Measurements from ENCODE around the gene AUTS2. TPM values are rescaled to one million over a fixed set of nuclear protein-coding genes. Genes with fewer than 3 reads are reported as not detected.
A peak's percentile ranks its signal among the peaks of the same experiment; 100 is the strongest.
"Not testable (repeated sequence)": the region's sequence is repeated elsewhere in the genome, so short reads cannot be mapped to it uniquely, and the experiment has no call there.

The AUTS2 gene
- total RNA-seq, 1 donor from 2014 or later: 9.9 TPM

DNA sequence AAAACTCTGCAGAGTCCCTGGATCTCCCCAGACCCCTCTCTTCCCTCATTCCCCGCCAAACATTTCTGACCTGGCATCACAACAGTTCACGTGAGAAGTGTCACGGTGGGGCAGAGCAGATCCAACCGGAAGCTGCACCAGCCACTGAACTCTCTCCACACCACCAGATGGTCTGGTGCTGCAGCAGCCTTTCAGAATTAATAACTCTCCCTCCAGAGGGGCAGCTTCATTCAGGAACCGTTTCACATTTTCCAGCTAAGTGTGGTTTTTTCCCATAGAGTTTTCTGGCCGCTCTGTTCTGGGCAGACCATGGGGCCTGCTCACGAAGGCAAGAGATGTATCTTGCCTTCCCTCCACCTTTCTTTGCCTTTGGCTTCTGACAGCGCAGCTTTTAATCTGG lies 1047.0 kb downstream of the AUTS2 start:
- Histone ChIP-seq H3K36me3 (ENCODE audit: control insufficient read depth, insufficient read depth, low read length) (no peaks in the 10 kb centered on the region), H3K4me3 (ENCODE audit: low read depth, low read length) (no peak overlapping the region), H3K27me3 (ENCODE audit: control insufficient read depth, insufficient read depth, low read length) (no peaks in the 10 kb centered on the region)
- DNase-seq (ENCODE audit: low read depth): no peak
- TF ChIP-seq, protein P1, sequence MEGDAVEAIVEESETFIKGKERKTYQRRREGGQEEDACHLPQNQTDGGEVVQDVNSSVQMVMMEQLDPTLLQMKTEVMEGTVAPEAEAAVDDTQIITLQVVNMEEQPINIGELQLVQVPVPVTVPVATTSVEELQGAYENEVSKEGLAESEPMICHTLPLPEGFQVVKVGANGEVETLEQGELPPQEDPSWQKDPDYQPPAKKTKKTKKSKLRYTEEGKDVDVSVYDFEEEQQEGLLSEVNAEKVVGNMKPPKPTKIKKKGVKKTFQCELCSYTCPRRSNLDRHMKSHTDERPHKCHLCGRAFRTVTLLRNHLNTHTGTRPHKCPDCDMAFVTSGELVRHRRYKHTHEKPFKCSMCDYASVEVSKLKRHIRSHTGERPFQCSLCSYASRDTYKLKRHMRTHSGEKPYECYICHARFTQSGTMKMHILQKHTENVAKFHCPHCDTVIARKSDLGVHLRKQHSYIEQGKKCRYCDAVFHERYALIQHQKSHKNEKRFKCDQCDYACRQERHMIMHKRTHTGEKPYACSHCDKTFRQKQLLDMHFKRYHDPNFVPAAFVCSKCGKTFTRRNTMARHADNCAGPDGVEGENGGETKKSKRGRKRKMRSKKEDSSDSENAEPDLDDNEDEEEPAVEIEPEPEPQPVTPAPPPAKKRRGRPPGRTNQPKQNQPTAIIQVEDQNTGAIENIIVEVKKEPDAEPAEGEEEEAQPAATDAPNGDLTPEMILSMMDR (IDR thresholded peaks at IDR 0.05; ENCODE audit: insufficient read depth, low read length, poor library complexity, severe bottlenecking): no peak

DNA sequence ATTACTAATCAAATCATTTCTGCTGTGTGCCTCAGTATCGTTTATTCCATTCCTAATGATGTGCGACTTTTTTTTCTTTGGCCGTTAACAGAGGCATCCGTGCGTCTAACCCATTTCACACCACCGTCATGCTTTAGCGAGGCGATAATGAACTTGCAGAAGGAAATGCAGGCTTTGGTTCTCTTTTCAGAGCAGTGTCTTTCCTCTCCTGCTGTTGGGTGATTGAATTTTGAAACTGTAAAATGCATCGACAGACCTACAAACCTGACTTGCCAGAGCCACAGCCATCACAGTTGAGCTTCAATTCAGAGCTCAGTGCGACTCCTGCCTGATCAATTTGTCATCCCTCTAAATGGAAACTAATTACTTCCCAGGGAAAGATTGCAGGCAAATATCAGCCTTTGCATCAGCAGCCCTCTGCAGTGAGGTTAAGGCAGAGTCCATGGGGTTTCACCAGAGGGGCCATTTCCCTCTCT lies 1047.6 kb downstream of the AUTS2 start:
- TF ChIP-seq, protein P1 (IDR thresholded peaks at IDR 0.05; ENCODE audit: insufficient read depth, low read length, poor library complexity, severe bottlenecking): no peak
- H3K27me3 ChIP-seq (ENCODE audit: control insufficient read depth, insufficient read depth, low read length): no peaks in the 10 kb centered on the region
- H3K4me3 ChIP-seq (ENCODE audit: low read depth, low read length): no peak overlapping the region
- DNase-seq (ENCODE audit: low read depth): no peak
- H3K36me3 ChIP-seq (ENCODE audit: control insufficient read depth, insufficient read depth, low read length): no peaks in the 10 kb centered on the region

DNA sequence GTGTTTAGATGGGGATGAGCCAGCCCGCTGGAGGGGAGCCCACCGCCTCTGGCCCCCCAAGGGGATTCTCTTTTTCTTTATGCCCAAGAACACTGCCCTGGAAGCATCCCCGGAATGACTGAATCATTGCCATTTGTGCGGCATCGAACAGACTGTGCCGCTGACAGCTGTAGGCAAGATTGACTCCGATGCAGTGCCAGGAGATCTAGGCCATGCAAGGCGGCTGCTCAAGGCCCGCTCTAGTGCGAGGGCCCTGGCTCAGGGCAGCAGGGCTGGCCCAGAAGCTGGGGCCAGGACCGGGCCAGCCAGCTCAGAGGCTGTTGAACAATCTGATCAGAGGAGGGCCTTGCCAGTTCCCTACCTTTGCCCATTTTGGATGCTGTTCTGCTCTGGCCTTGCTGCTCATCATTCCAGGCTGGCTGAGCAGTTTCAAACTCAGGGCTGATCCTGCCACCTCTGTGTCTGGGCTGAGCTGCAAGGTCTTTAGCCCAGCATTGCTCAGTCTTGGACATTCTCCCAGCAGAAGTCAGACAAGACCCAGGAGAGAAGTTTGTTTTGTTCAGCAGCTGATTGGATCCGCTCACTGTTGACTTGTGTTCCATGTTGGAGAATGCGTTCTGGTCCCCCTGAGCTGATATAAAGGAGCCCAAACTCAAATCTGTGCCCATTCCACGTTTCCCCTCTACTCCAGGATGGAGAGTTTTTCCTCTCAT lies 1048.4 kb downstream of the AUTS2 start:
- no peak overlapping the region for H3K4me3 ChIP-seq (ENCODE audit: low read depth, low read length)
- no peaks in the 10 kb centered on the region for H3K36me3 ChIP-seq (ENCODE audit: control insufficient read depth, insufficient read depth, low read length)
- no peak for DNase-seq (ENCODE audit: low read depth)
- TF ChIP-seq, protein P1 (IDR thresholded peaks at IDR 0.05; ENCODE audit: insufficient read depth, low read length, poor library complexity, severe bottlenecking): no peak
- H3K27me3 ChIP-seq (ENCODE audit: control insufficient read depth, insufficient read depth, low read length): no peaks in the 10 kb centered on the region

DNA sequence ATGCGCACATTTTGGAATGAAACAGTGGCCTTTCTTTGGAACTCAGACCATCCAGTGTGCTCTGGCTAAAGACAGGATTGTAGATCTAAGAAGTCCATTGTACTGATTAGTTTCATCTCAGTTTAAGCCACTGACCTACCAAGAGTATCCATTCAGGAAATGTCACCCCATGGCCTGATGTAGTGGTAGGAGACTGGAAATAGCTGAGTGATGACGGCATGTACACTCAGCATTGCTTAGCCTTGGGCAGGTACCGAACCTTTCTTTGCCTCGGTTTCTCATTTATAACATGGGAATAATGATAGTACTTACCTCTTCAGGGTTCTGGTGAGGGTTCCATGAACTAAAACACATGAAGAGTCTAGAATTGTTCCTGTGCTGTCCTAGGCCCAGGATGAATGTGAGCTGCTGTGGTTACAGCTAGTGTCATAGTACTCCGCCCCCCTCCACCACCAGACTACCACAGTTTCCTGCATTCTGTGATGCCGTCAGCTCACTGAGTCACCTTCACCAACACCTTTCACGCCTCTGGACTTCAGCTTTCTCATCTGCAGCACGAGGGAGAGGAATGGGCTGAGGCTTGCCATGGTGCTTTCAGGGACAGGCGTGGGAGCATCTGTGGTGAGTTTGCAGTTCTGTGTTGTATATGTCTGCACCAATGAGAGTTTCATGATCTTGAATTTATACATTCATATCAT lies 1049.7 kb downstream of the AUTS2 start:
- no peak overlapping the region for H3K4me3 ChIP-seq (ENCODE audit: low read depth, low read length)
- DNase-seq (ENCODE audit: low read depth): peak; percentile 51
- H3K27me3 ChIP-seq (ENCODE audit: control insufficient read depth, insufficient read depth, low read length): no peaks in the 10 kb centered on the region
- H3K36me3 ChIP-seq (ENCODE audit: control insufficient read depth, insufficient read depth, low read length): no peaks in the 10 kb centered on the region
- TF ChIP-seq, protein P1 (IDR thresholded peaks at IDR 0.05; ENCODE audit: insufficient read depth, low read length, poor library complexity, severe bottlenecking): no peak

DNA sequence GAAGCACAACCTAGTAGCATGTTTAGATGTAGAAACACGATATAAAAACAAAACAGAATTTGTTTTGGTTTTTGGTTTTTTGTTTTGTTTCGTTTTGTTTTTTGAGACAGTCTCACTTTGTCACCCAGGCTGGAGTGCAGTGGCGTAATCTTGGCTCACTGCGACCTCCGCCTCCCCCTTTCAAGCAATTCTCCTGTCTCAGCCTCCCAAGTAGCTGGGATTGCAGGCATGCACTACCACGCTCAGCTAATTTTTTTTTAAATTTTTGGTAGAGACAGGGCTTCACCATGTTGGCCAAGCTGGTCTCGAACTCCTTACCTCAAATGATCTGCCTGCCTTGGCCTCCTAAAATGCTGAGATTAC lies 1050.2 kb downstream of the AUTS2 start:
- H3K36me3 ChIP-seq (ENCODE audit: control insufficient read depth, insufficient read depth, low read length); H3K4me3 ChIP-seq (ENCODE audit: low read depth, low read length); DNase-seq (ENCODE audit: low read depth); H3K27me3 ChIP-seq (ENCODE audit: control insufficient read depth, insufficient read depth, low read length): not testable (repeated sequence)

DNA sequence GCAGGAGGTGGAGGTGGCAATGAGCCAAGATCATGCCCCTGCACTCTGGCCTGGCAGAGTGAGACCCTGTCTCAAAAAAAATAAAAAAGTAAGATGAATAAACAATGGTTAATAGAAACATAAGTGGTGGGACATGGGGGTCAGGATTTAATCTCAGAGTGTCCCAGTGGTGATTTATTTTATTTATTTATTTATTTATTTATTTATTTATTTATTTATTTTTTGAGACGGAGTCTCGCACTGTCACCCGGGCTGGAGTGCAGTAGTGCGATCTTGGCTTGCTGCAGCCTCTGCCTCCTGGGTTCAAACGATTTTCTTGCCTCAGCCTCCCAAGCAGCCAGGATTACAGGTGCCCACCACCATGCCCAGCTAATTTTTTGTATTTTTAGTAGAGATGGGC lies 1051.0 kb downstream of the AUTS2 start:
- Histone ChIP-seq H3K4me3 (ENCODE audit: low read depth, low read length) (no peak overlapping the region), H3K36me3 (ENCODE audit: control insufficient read depth, insufficient read depth, low read length) (no peaks in the 10 kb centered on the region), H3K27me3 (ENCODE audit: control insufficient read depth, insufficient read depth, low read length) (no peaks in the 10 kb centered on the region)
- TF ChIP-seq, protein P1 (IDR thresholded peaks at IDR 0.05; ENCODE audit: insufficient read depth, low read length, poor library complexity, severe bottlenecking): no peak
- DNase-seq (ENCODE audit: low read depth): no peak

All from kidney epithelial cell (primary cell).